Gastroesophageal sphincter (tissue), 3 donors: Measurements from ENCODE around the gene TRPC4.

Experiments
- CTCF ChIP-seq, 4 experiments: fragments of 200-600 bp in 2 of 4; fragments of 450-650 bp in 2 of 4; sonication (generic) in 1 of 4; IDR thresholded peaks; one replicate each; pipeline ENCODE4 v1.5.1; 2017 to 2019; ENCODE audit warnings: antibody characterized with exemption in 4 of 4, mild to moderate bottlenecking in 2 of 4, moderate library complexity in 2 of 4
- POLR2A ChIP-seq, 2 donors: fragments of 450-650 bp; IDR thresholded peaks; one replicate each; pipeline ENCODE4 v1.6.1; 2017; ENCODE audit warnings: antibody characterized with exemption in 2 of 2, mild to moderate bottlenecking in 2 of 2, moderate library complexity in 1 of 2

DNA sequence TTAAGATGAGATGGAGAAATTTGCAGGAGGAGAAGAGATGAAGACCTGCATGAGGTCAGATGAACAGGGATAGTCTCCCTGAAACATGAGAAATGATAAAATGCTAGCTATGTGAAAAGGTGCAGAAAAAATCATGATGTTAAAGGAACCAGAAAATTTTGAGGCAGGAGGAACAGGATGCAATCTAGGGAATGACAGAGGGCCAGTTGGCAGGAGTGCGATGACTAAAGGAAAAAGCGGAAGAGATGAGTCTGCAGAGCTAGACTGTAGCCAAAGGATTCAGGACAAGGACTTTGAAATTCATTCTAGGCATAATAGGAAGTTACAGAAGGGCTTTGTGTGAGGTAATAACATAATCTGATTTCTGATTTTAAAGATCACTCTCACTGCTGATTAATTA lies 77.9 kb downstream of the TRPC4 start:
- no peak for TF ChIP-seq CTCF (IDR thresholded peaks at IDR 0.05)
- TF ChIP-seq POLR2A (IDR thresholded peaks at IDR 0.05), result no peak
